Measurements from ENCODE around the gene RFX4.

RFX4 gene

DNA sequence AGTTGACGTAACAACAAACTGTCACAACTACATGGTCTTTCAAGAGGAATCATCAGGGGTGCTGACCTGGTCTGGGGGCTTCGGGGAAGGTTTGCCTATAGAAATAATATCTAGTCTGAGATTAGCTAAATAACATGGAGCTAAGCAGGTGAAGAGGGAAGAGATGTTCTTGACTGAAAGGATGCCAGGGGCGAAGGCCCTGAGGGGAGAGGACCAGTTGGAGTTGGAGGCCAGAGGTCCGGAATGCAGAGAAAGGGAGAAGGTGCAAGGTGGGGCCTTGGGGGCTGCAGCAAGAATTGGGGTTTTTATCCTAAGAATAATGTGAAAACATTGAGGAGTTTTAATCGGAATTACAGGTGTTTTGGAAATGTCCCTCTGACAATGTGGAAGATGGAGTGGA lies 123.2 kb downstream of the RFX4 start:
- no peak for DNase-seq
- TF ChIP-seq, protein P1, sequence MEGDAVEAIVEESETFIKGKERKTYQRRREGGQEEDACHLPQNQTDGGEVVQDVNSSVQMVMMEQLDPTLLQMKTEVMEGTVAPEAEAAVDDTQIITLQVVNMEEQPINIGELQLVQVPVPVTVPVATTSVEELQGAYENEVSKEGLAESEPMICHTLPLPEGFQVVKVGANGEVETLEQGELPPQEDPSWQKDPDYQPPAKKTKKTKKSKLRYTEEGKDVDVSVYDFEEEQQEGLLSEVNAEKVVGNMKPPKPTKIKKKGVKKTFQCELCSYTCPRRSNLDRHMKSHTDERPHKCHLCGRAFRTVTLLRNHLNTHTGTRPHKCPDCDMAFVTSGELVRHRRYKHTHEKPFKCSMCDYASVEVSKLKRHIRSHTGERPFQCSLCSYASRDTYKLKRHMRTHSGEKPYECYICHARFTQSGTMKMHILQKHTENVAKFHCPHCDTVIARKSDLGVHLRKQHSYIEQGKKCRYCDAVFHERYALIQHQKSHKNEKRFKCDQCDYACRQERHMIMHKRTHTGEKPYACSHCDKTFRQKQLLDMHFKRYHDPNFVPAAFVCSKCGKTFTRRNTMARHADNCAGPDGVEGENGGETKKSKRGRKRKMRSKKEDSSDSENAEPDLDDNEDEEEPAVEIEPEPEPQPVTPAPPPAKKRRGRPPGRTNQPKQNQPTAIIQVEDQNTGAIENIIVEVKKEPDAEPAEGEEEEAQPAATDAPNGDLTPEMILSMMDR (IDR thresholded peaks at IDR 0.05), result no peak
- H3K27ac Mint-ChIP-seq, result no peak overlapping the region
- H3K27me3 Mint-ChIP-seq (ENCODE audit: low read depth, poor library complexity), result peaks cover 9% of the 10 kb centered on the region
- H3K4me1 Mint-ChIP-seq, result peaks cover 20% of the 10 kb centered on the region
- H3K4me3 Mint-ChIP-seq, result no peak overlapping the region
- H3K36me3 Mint-ChIP-seq (ENCODE audit: low read depth), result peaks cover 7% of the 10 kb centered on the region
- peaks cover 22% of the 10 kb centered on the region for H3K9me3 Mint-ChIP-seq

DNA sequence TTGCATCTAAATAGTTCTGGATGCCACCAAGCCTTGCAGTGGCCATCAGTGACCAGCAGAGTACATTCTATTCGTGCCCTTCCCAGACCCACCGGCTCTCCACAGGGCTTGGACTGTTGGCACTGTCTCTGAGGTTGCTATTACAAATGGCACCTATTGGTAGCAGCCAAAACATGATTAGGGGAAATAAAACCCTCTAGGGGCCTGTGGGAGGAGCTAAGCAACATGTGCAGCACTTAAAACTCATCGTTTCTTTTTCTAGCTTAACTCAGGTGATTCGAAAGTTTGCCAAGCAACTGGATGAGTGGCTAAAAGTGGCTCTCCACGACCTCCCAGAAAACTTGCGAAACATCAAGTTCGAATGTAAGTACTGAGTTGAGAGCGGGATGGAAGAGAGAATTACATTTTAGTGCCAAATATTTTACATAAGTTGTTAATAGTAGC lies 126.3 kb downstream of the RFX4 start:
- TF ChIP-seq, protein P1 (IDR thresholded peaks at IDR 0.05), result no peak
- Mint-ChIP-seq H3K4me1 (peaks cover 26% of the 10 kb centered on the region), H3K36me3 (ENCODE audit: low read depth) (no peaks in the 10 kb centered on the region), H3K9me3 (no peaks in the 10 kb centered on the region), H3K4me3 (no peak overlapping the region), H3K27me3 (ENCODE audit: low read depth, poor library complexity) (peaks cover 6% of the 10 kb centered on the region), H3K27ac (no peak overlapping the region)
- DNase-seq, result no peak

DNA sequence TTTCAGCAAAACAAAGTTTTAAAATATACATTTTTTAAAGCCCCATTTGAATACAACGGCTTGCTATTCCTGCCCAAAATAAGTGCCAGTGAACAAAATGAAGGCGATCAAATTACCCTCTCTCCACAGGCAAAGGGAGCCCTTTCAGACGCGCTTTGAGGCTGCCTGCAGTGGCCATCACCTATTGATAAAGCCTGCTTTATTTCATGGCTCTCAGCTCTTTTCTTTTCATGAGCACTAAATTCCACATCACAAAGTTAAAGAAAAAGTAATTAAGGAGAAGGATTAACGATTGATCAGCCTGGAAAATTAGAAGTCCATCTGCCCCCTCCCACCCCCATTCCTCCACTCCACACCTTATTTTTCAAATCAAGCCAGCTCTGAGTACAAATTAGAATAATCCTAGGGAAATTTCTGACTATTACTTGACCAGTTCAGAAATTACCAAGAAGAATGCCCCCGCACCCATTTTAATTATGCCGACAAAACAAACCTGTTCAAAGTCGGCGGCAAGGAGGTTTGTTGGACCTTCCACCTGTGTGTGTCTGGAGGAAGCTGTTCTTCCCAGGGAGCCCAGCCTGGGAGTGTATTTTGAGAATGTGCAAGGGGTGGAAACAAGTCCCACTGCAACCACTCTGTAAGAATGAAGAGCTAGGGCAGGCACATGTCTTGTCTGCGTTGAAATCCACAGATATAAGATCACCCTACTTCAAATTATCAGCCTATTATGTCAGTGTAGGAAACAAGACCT lies 127.5 kb downstream of the RFX4 start:
- no peak for DNase-seq
- no peak overlapping the region for H3K4me3 Mint-ChIP-seq
- no peaks in the 10 kb centered on the region for H3K36me3 Mint-ChIP-seq (ENCODE audit: low read depth)
- no peak overlapping the region for H3K27ac Mint-ChIP-seq
- peaks cover 26% of the 10 kb centered on the region for H3K4me1 Mint-ChIP-seq
- H3K27me3 Mint-ChIP-seq (ENCODE audit: low read depth, poor library complexity), result peaks cover 6% of the 10 kb centered on the region
- TF ChIP-seq, protein P1 (IDR thresholded peaks at IDR 0.05), result no peak
- no peaks in the 10 kb centered on the region for H3K9me3 Mint-ChIP-seq

DNA sequence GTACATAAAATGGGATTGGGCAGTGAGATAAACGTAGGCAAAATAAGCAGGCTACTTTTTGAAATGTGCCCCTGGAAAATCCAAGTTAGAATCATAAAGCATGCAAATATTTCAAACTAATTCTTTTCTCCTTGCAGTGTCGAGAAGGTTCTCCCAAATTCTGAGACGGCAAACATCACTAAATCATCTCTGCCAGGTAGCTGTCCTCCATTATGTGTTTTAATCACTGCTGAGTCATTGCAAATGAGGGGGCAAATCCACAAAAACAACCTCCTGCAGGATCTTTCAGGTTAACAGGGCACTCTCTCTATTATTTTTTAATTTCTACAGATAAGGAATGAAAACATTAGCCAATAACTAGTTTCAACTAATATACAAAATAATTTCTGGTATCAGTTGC lies 128.5 kb downstream of the RFX4 start:
- Mint-ChIP-seq H3K27me3 (ENCODE audit: low read depth, poor library complexity) (peaks cover 6% of the 10 kb centered on the region), H3K4me3 (no peak overlapping the region), H3K27ac (no peak overlapping the region), H3K4me1 (peaks cover 26% of the 10 kb centered on the region), H3K9me3 (no peaks in the 10 kb centered on the region), H3K36me3 (ENCODE audit: low read depth) (no peaks in the 10 kb centered on the region)
- DNase-seq, result no peak
- TF ChIP-seq, protein P1 (IDR thresholded peaks at IDR 0.05), result no peak

DNA sequence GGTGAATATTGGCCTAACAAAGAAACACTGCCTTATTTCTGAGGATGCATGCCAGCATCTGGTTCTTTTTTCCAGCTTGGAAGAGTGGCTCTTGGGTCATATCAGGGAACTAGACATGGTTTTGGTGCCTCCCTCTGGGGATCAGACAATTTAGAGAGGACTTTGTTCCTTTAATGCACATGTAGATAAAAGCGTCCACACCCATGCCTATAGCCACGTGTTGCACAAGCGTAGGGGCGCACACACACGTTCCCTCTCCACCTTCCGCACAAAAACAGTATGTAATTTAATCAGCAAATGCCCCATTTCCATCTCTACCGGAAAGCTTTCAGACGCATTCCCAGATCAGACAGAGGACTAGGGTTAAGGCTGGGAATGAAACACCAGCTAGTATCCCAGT lies 130.0 kb downstream of the RFX4 start:
- no peak overlapping the region for H3K27ac Mint-ChIP-seq

More for the DNA sequence above, 130.0 kb downstream of the RFX4 start:
- Mint-ChIP-seq H3K4me3 (no peak overlapping the region), H3K36me3 (ENCODE audit: low read depth) (no peaks in the 10 kb centered on the region), H3K9me3 (no peaks in the 10 kb centered on the region), H3K4me1 (peaks cover 26% of the 10 kb centered on the region), H3K27me3 (ENCODE audit: low read depth, poor library complexity) (peaks cover 6% of the 10 kb centered on the region)
- DNase-seq, result no peak
- TF ChIP-seq, protein P1 (IDR thresholded peaks at IDR 0.05), result no peak

Measured in nephron progenitor cell (in vitro differentiated cells).